NCI-H146 (cell line): ENCODE results near the gene PDZD8.

Experiments used
- DNase-seq: peaks from one replicate; lab custom pipeline; 2025; lab: John Stamatoyannopoulos, UW

PDZD8 gene, protein sequence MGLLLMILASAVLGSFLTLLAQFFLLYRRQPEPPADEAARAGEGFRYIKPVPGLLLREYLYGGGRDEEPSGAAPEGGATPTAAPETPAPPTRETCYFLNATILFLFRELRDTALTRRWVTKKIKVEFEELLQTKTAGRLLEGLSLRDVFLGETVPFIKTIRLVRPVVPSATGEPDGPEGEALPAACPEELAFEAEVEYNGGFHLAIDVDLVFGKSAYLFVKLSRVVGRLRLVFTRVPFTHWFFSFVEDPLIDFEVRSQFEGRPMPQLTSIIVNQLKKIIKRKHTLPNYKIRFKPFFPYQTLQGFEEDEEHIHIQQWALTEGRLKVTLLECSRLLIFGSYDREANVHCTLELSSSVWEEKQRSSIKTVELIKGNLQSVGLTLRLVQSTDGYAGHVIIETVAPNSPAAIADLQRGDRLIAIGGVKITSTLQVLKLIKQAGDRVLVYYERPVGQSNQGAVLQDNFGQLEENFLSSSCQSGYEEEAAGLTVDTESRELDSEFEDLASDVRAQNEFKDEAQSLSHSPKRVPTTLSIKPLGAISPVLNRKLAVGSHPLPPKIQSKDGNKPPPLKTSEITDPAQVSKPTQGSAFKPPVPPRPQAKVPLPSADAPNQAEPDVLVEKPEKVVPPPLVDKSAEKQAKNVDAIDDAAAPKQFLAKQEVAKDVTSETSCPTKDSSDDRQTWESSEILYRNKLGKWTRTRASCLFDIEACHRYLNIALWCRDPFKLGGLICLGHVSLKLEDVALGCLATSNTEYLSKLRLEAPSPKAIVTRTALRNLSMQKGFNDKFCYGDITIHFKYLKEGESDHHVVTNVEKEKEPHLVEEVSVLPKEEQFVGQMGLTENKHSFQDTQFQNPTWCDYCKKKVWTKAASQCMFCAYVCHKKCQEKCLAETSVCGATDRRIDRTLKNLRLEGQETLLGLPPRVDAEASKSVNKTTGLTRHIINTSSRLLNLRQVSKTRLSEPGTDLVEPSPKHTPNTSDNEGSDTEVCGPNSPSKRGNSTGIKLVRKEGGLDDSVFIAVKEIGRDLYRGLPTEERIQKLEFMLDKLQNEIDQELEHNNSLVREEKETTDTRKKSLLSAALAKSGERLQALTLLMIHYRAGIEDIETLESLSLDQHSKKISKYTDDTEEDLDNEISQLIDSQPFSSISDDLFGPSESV

DNA sequence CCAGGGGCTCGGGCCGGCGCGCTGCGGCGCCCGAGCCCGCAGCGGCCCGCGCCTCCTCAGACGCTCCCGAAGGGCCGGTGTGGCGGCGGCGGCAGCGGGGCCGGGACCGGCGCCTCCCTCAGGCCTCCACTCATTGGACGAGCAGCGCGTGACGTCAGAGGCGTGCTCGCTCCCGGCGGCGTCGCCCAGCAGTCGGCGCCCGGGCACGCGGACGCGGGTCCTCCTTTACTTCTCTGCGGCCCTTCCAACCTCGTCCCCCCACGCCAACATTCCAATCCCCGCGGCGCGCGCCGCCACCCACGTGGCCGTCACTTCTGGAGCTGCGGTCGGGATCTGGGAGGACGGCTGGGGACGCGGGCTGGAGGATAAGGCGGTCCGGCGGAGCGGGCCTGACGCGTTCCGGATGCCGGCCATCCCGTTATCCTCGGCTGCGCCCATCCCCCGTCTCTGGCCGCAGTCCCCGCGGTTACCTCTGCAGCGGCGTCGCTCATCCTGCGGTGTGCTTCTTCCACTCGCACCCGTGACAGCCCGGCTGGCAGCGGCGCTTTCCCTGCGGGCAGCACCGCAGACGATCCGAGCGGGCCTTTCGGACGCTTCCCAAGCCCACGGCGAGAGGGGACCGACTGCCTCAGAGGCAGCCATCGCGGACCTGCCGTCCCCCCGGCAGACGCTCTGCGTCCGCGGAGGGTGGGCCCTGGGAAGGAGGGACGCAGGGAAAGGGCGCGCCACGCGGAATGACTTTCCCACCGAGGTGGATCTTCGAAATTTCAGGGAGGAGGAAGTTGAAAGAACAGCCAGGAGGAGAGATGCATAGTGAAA is at the start of gene PDZD8:
Gene PDZD8, minus strand, starts transcription at position 81 of the 819 bp plus-strand sequence. CDS start 213 bp downstream, outside the sequence.
- peak; percentile 92 for DNase-seq

DNA sequence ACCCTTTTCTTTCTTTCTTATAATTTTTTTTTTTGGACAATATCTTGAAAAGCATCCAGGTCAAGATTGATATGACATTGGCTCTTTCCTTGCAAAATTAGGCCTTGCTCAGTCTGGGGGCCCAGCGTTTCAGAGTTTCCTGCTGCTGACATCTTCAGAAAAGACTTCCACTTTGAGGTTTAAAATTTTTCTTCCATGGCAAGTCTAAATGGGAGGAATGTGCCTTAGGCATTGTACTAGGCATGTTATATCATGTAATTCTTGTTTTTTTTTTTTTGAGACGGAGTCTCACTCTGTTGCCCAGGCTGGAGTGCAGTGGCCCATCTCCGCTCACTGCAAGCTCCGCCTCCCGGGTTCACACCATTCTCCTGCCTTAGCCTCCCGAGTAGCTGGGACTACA is 48.9 kb upstream of the PDZD8 start:
- no peak for DNase-seq

DNA sequence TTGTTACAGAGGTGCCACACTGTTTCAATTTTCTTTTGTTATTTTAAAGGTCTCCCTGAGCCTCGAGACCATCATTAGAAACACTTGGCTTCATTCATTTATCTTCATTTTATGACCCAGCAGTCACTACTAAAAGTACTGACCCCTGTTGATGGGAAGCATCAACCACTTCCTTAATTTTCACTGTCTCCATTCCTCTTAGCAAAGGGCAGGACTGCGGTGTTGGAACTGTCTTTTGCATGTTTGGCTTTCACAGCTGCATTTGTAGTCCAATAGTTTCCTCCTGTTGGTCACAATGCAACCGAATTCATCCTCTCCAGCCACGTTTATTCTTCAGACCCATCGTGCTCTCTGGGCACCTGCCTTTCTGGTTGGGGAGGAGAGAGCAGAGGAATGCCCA is 46.7 kb upstream of the PDZD8 start:
- DNase-seq = no peak

DNA sequence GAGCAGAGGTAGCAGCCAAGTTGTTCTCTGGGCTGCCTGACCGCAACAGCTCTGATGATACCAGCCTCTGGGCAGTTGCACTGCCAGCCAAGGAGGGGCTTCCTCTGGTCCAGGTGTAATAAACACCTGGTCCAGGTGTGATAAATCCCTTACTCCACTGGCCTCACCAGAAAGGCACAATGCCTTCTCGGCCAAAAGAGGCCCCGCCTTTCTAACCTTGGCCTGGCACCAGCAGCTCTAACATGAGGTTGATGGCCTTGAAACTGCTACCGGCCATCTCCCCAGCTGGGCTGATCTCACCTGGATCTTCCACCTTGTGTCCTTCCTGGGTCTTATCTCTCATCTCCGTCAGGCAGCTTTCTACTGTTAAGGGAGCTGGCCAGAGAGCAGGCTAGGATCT is 45.5 kb upstream of the PDZD8 start:
- no peak for DNase-seq

DNA sequence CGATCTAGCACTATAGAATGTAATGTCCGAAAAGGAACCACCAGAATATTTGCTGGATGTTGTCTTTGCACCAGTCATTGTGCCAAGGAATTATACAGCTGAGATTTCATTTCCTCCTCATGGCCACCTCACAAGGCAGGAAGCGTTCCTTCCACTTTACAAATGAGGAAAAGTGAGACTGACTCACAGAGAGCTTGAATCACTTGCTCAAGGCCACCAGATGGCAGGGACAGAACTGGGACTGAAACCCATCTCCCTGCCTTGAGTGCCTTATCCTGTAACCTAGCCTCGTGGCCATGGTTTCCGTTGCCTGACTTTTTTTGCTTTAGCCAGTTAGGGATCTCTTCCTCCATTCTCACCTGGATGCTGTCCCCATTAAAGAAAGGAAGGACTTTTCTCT is 44.7 kb upstream of the PDZD8 start:
- DNase-seq = no peak

DNA sequence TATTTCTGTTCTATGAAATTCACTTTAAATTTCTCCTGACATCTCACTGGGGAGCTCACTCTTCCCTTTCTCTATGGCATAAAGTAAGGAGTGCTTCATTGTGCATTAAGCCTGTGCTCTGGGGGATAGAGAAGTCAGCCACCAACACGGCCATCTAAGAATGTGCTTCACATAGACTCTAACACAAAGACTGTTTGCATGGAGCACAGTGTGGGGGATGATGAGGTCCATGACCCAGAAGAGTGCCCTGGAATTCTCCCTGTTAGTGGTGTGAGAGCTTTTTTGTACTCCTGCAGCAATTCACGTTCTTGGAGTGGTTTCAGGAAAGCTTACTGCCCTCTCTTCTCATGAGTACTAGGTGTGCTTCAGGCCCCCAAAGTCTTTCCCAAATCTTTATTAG is 43.9 kb upstream of the PDZD8 start:
- DNase-seq = no peak

DNA sequence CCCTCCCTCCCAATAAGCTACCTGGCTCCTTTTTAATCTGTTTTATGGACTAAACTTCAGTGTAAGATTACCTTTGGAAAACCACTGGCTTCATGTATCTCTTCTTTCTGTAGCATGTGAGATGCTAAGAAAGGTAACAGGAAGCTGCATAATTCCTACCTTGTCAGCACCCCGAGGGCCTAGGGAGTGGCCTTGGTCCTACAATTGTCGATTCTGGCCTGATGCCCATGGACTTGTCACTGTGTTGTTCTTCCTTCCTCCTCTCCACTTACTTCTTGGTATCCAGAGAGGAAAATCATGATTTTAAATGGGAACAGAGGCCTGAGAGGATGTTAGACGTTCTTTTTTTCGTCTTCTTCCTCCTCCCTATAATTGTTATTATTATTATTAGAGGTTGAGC is 42.9 kb upstream of the PDZD8 start:
- no peak for DNase-seq

DNA sequence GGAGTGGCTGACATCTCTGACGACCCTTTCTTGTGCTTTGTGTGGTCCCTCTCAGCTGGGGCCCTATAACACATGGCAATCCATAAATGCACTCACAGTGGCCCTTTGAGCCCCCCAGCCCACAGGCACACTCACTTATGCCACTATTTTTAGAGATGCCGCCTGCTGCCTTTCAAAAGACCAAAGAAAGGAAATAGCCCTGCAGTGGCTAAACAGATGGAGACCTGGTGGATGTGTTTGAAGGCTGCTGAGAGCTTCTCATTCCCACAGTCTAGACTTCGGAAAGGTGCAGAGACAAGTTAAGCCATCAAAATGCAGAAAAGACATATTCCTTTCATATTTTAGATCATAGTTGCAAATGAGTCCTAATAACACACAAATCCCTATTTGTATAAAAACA is 42.0 kb upstream of the PDZD8 start:
- DNase-seq = no peak

DNA sequence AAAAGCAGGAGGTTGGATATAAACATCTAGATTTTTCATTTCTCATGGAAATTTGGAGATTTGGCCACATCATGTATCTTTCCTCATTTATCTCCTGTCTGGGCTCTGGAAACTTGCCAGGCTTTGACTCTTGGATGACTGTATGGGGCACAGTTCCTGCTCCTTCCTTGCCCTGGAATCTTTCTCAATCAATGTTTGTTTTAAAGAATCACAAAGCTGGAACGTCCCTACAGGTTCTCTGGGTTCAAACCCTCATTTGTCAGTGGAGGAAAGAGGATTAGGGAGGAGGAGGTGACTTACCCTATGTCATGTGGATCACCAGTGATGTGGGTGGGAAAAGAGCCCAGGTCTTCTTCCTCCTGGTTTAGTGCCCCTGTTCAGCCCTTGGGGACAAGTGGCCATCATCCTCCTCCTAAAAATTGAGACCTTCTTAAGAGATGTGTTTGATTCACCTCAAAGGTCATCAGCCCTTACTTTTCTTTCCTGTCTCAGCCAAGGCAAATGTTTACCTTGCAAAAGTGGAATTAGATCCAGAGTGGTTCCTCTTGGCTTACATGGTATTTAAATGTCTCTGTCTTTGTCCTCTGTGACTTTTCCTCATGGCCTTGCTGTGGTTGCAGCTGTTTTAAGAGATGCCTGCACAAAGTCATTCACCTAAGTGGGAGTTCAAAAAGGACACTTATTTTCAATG is 38.8 kb upstream of the PDZD8 start:
- DNase-seq = no peak

DNA sequence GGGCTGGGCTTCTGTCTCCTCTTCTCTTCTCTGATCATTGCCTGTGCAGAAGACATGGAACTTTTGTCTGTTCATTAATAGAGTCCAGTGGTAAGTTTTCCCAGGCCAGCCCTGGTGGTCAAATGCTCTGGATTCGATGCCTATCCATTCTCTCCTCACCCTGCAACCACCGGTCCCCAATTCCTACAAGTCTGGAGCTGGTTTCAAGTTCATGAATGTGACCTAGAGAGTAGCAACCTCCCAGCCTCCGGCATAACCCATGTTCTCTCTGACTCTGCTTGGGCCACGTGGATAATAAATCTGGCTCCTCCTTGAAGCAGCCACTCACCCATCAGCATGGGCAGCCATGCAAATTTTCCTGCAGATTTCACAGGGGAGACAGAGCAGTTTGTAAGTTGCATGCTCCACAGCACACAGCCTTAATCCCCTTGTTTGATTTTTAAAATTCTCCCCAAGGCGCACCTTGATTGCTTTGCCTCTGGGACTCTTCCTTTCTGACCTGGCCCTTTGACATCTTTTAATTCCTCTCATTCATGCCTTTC is 37.3 kb upstream of the PDZD8 start:
- no peak for DNase-seq

DNA sequence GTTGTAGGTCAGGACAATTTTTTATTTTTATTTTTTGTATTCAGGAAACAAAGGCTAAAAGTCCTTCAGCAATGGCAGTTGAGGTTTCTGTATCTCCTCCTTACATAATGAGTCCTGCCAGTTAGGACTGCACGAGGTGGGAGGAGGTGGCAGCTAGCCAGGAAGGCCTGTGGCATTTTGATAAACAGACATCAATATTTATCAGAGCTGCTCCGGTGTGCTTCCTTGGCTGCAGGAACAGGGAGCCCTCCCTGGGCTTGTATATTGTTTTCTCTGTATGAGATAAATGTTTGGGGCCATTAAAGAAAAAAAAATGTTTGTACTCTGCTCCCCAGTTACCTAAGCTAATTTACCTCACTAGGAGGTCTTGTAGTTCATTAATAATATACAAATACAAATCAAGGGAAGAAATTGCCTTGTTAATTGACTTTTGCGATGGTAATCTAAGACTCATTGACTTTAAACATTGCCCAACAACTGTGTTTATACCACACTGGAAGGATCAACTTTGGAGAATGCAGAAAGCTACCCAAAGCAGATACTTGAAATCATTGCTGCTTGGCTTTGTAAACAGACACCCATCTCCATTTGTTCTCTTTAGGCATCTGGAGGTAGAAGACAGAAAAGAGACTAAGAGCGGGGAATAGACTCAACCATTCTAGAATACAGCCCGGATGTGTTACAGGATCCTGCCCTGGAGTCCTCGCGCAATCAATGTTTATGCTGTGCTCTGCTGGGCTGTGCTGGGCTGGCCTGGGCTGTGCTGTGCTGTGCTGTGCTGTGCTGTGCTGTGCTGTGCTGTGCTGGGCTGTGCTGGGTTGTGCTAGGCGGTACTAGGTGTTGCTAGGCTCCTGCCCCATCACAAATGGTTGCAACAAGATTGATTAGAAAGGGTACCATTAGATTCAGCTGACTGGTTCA is 36.5 kb upstream of the PDZD8 start:
- DNase-seq = peak; percentile 53

DNA sequence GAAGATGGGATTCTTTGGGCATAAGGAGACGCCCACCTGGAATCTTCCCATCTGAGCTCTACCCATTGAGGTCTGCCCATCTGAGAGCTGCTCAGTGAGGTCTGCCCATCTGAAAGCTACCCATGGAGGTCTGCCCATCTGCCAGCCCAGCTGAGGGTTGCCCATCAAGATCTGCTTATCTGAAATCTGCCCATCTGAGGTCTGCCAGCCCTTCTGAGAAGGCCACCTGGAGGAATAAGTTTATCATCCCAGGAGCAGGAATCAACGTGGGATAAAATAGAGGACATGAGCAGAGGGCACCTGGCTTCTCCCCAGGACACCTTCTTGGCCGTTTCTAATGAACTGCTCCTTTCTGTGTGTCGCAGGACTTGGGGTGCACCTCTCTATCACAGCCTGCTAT is 35.3 kb upstream of the PDZD8 start:
- no peak for DNase-seq

DNA sequence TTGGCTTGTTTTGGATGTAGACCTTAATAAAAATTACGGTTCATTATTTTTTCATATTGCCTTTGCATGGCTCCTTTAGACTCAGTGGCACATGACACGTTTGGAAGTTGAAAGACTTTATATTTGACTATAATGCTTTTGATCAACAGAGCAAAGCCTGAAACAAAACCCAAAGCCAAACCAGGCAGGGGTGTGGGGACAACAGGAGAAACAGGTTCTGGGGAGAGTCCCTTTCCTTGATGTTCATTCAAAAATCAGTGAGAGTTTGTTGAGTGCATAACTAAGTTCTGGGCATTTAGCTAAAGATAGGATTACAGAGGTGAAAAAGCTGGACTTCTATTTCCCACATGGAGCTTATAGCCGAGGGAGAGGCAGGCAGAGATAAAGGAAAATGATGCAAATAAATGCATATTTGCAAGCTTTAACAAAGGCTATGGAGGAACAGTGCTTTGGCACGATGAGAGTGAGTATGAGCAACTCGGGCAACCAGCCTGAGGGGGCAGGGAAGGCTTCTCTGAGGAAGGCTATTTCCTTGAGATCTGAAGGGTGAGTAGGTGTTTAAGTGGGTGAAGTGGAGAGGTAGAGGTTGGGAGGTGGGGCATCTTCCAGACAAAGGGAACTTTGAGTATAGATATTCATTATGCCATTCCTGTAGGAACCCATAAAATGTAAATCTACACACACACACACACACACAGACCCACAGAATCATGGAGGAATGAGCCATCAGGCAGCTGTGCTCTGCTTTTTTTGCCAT is 34.5 kb upstream of the PDZD8 start:
- no peak for DNase-seq

DNA sequence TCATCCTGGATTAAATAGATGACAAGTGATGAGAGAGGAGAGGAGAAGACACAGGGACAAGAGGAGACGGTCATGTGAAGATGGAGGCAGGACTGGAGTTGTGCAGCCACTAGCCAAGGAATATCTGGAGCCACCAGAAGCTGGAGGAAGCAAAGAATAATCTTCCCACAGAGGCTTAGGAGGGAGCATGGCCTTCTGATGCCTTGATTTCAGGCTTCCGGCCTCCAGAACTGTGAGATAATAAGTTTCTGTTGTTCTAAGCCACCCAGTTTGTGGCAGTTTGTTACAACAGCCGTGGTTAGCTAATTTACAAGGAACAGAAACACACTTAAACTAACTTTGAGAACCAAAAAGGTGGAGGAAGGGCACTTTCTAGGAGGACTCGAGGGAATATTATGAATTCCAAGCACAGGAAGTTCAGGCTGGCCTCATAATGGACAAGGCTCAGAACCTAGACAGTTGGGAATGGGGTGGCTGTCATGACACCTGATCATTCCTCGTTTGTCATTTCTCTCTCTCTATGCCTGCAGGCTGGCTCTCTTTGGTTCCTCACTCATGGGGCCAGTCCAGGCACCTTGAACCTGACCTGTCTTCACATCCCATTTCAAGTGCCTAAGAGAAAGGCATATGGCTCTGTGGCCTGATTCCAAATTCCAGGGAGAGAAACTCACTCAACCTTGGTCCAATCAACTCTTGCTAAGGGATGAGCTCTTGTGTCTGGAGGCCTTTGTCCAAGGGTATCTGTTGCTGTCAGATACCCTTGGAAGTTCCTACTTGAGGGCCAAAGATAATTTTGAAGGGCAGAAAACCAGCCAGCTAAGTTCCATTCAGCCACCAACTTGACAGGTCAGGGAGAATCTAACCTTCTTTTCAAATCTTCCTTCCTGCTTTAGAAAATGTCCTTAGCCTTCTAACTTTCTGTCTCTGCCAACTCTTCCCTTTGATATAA is 33.5 kb upstream of the PDZD8 start:
- no peak for DNase-seq

DNA sequence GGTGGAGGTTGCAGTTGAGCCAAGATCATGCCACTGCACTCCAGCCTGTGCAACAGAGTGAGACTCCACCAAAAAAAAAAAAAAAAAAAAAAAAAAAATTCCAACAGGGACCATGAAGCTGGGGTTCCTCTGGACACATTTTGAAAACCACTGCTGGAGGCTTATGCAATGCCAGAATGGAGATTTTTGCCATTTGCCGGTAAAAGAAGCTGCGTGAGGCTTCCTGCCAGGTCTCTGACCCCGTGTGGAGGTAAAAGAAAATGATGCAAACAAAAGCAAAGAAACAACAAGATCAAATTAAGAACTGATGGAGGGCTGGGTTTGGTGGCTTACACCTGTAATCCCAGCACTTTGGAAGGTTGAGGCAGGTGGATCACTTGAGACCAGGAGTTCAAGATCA is 30.5 kb upstream of the PDZD8 start:
- no peak for DNase-seq

DNA sequence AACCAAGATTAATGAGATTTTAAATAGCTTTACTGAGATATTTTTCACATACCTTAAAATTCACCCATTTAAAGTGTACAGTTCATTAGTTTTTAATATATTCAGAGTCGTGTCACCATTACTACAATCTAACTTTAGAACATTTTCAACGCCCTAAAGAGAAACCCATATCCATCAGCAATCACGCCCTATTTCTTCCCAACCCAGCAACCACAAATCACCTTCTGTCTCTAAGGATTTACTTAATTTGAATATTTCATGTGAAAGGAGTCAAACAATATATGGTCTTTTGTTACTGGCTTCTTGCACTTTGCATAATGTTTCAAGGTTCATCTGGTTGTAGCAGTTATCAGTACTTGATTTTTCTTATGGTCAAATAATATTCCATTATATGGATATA is 25.1 kb upstream of the PDZD8 start:
- DNase-seq = no peak

DNA sequence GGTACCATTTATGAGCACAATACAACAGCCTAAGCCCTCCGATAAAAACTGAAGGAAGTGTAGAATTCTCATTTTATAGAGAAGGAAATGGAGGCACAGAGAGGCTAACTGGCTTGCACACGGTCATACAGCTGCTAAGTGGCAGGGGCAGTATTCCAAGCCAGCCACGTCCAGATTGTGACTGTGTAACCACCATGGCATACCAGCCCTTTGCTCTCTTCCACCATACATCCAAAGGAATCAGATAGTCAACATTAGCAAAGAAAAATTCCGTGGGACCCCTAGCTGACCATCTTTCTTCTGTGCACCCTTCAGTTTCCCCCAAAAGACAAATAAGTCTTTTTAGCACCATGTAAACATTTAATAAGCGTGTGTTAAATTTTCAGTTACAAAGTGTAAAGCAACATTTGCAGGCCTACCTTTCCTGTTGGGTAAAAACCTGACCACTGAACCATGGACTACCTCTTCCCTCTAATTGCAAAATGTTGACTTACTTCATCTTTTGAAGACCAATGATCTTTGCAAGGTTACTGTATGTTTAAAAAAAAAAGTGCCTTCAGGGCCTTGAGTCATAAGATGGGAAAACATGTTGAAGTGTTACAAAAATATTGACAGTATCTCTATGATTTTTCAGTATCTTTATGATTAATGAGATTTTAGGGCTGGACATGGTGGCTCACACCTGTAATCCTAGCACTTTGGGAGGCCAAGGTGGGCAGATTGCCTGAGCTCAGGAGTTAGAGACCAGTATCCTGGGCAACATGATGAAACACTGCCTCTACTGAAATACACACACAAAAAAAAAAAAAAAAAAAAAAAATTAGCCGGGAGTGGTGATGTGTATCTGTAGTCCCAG is 24.3 kb upstream of the PDZD8 start:
- DNase-seq = no peak
